Stimulated activated CD4-positive, alpha-beta T cell treated with anti-CD3 and anti-CD28 coated beads, Interleukin-4, amount 100 ng/mL, for 24 hours (primary cell): ENCODE data around the gene SLC4A1.

Experiments
- DNase-seq: peaks from one replicate; pipeline ENCODE4 v3.0.0-alpha.2; 2020

SLC4A1 gene

DNA sequence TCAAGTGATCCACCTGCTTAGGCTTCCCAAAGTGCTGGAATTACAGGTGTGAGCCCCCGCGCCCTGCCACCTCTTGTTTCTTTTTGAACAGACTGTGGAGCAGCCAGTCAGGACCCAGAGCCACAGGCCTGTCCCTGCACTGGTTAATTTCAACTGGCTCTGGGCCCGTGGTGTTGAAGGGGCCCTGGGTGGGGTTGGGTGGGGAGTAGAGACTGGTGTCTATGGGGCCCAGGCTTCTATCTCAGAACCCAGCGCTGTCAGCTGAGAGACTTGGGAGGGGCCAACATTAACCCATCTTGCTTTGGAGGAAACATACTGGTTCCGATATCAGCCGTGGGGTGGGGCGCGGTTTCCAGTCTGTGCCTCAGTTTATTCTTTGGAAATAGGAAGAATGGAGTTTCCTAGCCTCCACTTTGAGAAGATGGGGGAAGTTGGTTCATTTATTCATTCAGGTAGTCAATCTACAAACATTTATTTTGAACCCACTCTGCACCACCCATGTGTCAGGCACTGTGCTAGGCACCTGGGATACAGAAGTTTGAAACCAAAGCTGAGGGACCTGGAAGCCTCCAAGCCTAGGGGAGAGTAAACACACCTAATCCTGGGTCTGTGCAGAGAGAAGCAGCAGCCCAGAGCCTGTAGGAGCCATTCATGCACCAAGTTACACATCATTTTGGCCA is 15.5 kb upstream of the SLC4A1 start:
- no peak for DNase-seq

DNA sequence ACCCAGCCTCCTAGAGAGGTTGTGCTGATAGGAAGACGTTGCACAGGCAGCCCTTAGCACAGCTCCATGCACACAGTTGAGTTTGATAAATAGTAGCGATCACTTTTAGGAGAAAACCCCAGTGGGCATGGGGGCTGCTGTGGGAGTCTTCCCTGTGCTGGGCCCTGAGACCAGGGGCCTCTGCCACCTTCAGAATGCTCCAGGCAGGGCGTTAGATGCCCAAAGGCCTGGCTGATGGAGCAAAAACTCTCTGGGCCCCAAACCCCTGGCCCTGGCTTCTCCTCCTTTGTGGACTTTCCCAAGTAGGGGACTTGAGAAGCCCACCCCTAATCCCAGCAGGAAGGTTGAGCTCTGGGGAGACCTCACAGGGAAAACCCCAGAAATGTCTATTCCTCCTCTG is 14.3 kb upstream of the SLC4A1 start:
- no peak for DNase-seq

DNA sequence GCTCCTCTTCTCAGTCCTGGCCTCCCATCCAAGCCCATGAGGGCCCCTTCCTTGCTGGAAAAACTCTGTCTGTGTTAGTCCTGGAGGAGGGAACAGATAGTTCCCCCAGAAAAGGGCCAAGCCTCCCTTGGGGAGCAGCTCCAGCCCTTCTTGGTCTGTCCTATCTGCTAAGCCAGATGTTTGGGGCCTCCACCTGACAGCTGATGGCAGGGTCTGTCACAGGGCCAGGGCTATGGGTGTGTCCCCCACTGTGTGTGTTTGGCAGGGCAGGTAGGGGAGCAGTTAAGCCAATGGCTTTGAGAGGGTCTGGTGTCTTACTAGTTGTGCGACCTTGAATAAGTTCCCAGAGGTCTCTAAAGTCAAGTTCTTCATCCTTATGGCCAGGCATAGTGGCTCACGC is 13.6 kb upstream of the SLC4A1 start:
- DNase-seq: no peak

DNA sequence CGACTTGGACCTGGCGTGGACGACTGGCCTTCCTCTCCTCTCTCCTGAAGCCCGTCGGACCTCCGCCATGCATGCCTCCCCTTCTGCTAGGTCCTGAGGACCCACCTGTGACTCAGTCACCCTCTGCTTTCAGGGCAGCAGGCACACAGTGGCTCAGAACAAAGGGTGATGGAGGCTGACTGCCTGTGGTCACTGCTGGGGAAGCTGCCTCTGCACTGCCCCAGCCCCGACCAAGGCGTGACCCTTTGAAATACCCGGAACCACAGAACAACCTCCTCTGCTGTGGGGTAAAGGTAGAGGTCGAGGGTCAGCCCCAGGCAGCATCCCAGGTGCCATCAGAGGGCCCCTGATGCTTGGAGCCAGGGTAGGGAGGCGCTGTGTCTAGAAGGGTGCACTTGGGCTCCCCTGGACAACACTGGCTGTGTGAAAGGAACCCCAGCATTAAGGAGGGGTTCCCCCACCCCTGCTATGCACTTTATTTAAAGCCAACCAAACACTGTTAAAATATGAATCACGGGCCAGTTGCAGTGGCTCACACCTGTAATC is 12.5 kb upstream of the SLC4A1 start:
- no peak for DNase-seq

DNA sequence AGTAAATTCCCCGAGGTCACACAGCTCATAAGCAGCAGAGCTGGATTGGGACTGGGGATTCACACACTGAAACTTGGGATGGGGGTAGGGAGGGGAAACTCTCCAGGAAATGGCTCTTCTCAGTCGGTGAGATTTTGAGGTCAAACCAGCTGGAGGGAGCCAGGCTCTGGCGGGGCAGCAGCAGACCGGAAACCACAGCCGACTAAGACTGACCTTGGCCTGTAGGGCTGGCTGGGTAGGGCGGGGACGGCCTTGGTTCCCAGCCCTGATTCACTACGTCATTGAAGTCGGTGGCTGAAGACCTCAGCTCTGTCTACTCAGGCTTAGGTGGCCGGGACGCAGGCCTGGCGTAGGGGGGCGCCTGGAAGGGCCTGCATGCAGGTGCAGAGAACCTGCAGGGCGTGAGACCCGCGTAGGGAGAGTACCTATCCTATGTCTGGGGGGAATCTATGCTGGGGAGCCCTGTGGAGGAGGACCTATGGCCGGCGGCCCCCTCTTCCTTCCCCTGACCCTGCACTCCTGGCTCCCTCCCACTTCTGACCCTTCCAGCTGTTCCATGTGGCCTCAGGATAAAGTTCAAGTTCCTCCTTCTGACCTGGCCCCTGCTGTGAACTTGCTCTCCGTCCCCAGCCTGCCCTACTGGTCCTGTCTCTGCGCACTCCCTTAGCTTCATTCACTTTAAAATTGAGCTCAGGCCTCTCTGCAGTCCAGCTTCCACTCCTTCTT is 11.9 kb upstream of the SLC4A1 start:
- no peak for DNase-seq

DNA sequence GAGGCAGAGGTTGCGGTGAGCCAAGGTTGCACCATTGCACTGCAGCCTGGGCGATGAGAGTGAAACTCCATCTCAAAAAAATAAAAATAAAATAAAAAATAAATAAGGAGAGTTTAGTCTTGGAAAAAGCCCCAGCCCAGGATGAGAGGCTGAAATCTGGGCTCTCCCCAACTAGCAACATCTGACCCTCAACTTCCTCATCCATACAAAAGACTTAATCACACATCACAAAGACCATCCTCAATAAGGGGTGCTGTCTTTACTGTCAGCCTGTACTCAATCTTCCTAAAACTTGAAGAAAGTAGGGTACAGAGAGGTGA is 11.4 kb upstream of the SLC4A1 start:
- DNase-seq: no peak

DNA sequence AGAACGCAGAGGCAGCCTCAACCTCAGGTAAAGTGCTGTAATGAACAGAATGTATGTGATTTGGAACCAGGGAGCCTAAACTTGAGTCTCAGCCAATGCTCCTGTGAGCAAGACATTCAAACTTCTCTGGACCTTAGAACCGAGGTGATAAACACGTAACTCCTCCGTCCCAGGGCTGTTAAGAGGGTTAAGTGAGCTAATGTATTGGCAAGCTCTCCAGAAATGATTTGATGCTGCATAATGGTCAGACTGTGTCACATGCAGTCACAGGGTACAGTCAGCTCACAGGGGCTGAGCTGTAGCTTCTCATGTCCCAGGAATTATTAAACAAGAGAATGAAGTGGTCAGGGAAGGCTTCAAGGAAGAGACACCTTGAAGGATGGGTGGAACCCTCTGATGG is 10.0 kb upstream of the SLC4A1 start:
- no peak for DNase-seq

DNA sequence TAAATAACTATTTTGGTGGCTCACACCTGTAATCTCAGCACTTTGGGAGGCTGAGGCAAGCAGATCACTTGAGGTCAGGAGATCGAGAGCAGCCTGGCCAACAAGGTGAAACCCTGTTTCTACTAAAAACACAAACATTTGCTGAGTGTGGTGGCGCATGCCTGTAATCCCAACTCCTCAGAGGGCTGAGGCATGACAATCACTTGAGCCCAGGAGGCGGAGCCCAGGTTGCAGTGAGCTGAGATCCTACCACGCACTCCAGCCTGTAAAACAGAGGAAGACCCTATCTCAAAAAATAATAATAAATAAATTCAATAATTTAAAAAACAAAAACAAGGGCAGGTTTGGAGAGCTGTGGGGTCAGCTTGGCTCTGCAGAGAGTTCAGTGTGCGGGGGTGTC is 5.7 kb upstream of the SLC4A1 start:
- DNase-seq: no peak

DNA sequence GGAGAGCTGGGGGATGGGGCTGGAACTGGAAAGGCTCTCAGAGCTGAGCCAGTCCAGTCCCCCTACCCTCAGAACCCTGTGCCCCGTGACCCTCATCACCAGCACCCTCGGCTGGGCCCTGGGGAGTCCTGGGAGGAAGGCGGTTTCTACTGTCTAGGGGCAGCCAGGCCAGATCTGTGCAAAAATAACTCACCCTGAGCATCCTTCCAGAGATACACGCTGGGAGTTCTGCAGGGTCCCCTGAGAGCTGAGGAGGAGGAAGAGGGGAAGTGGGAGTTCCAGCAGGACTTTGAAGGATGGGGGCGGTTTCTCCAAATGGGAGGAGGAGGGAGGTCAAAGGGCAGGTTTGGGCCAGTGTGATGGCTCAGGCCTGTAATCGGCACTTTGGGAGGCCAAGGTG is 5.0 kb upstream of the SLC4A1 start:
- no peak for DNase-seq

DNA sequence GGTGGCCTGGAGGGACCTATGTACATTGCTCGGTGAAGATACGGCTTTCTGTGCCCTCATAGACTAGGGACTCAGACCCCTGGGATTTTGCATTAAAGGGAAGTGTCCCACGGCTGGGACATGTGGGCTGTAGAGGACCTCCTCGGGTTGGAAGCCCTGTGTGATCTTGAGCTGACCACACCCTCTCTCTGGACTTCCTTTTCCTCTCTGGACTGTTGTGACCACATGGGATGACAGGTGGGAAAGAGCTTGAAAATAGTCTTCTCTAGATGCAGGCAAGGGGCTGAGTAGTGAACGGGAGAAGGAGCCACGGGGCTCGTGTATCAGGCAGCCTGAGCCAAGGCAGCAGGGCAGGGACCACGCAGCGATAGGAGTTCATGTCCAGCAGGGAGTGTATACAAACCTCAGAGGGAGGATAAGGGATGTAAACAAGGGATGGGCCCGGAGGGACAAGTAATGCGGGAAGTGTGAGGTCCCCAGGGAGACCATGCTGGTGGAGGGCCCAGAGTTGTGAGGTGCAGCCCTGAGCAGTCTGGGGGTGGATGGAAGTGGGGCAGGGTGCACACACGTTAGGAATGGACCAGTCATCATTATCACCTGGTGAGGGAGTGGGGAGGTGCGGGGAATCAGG is 4.5 kb upstream of the SLC4A1 start:
- no peak for DNase-seq

DNA sequence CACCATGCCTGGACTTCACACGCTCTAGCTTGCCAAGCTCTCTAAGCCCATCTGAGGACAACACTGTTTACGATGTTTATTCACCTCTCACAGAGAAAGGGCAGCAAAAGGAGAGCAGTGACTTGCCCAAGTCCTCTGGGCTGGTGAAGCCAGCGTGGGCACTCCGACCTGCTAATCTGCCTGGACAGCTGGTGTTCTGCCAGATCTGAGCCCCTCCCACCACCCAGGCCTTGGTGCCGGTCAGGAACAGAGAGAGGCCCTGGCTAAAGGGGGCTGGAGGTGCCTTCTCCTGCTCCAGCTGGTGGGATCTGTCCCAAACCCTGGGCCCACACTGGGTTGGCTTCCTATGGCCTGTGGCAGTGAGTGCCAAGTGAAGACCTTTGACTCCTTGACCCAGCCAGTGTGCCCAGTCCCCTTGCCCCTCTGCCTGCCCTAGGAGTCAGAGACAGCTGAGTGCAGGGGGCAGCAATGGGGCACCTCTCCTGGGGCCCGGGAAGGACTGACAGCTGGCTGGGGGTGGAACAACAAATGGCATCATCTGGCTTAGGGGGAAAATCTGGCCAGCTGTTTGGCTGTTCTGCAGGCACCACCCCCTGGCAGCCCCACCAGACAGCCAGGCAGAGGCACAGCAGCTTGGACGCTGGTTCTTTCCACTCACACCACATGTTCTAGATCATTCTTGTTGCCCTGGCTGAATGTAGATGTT is 1.8 kb upstream of the SLC4A1 start:
- no peak for DNase-seq

DNA sequence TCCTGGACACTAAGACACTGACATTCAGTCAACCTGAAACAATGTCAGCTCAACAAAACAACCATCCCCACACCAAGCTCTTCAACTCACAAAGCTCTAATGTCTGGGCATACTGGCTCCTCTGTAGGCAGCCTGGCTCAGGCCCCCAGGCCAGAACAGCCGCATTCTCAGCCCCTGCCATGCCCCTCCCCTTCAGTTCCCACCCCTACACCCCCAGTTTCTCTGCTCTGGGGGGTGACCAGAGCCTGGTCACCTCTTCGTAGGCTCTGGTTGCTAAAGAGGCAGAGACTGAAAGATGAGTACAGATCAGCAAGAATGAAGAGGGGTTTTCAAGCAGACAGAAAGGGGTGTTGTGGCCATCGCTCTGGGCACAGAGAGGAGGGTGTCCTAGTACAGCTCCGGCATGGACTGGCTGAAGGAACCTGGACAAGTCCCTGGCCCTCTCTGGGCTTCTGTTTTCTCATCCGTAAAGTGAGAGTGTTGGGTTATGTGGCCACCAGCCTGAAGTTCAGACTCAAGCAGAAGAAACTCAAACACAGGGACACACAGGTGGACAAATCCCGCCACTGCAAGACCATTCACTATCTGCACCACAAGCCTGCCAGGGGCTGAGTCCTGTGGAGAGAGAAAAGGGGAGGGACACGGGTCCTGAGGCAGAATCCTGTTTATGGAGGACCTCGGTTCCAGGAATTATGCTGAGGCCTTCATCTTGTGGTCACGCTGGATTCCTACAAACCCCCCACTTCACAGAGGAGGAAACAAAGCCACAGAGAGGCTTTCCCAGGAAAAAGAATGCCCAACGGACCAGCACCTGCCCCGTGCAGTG is 987 bp upstream of the SLC4A1 start:
- no peak for DNase-seq

DNA sequence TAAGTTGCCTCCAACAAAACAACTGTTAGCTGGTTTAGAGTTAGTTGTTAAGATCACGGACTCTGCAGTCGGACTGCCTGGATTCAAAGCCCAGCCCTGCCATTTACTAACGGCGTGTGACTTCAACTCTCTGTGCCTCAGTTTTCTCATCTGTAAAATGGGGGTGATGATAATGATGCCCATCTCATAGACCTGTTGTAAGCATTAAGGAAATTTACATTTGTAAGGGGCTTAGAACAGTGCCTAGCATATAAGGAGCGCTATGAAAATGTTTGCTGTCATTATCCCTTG is 825 bp downstream of the SLC4A1 start:
- DNase-seq: no peak

DNA sequence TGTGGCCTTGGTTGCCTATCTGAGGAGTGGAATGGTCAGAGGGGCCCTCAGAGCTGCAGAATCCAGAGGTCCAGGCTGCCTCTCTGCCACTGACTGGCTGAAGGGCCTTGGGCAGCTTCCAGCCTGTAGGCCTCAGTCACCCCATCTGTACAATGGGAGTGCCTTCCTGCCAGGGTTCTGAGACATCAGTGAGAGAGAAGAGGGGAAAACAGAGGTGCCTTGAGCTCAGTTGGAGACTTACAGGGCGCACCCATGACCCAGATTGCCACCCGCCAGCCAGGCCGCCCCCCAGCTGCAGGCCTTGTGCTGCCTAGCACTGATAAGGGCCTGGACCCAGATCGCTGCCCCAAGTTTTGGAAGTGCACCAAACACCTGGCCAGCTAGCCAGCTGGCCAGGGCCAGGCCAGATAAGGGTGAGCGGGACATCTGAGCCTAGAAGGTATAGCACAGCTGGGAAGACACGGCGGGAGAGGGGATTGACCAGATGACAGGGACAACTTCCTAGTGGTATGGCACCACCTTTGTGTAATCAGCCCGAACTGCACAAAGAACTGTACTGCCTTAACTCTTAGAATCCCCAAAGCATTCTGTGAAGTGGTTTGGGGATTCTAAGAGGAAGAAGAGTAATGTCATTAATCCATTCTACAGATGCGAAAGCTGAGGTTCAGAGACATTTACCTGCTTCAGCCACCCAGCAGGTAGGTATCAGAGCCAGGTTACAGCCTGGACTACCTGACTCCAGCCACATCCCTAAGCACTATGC is 1.4 kb downstream of the SLC4A1 start:
- DNase-seq: no peak

DNA sequence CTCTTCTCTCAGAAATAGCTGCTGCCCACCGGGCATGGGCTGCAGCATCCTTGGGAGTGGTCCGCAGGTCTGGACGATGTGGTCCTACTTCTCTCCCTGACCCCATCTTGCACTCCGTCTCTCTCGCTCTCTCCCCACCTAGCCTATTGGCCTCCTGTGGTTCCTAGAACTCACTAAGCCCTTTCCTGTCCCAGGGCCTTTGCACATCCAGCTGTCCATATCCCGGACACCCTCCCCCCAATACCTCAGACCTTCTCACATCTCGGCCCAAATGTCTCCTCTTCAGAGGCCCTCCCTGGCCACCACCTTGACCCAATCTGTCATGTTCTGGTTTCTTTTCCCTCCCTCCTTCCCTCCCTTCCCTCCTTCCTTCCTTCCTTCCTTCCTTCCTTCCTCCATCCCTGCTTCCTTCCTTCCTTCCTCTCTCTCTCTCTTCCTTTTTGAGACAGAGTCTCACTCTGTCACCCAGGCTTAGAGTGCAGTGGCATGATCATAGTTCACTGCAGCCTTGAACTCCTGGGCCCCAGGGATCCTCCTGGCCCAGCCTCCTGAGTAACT is 4.5 kb downstream of the SLC4A1 start:
- no peak for DNase-seq

DNA sequence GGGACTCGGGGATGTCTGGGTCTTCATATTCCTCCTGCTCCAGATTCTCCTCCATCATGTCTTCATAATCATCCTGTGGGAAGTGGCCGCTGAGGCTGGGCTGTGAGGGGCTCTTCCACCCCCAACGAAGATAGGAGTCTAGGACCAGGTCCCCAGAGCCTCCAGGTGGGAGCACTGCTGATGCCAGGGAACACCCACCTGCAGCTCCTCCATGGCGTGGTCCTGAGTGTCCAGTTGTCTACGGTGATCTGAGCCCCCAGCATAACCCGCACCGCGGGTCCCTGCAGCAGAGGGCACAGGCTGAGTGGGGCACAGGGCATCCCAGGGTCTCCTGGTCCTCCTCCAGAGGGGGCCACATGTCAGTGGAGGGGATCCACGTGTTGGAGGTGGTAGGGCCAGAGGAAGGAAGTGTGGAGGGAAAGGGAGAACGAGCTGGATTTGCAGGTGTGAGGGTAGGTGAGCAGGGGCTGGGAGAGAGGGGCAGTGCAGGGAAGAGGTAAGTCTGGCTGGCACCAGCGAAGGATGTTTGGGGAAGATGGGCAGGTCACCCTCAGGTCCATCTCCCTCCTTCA is 5.2 kb downstream of the SLC4A1 start:
- no peak for DNase-seq

DNA sequence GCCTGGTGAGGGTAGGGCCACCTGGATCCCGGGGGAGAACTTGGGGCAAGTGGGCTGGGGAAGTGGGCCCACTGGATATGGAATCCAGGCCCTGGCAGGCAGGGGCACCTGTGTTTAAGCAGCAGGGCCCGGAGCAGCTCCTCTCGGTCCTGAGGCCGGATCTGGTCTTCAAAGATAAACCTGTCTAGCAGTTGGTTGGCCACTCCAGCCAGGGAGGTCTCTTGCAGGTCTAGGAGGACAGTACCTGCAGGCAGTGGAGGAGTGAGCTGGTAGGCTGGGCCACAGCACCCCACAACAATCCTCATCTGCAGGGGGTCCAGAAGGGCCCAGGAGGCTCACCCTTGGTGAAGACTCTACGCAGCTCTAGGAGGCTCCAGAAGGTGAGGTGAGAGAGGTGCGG is 7.6 kb downstream of the SLC4A1 start:
- DNase-seq: no peak

DNA sequence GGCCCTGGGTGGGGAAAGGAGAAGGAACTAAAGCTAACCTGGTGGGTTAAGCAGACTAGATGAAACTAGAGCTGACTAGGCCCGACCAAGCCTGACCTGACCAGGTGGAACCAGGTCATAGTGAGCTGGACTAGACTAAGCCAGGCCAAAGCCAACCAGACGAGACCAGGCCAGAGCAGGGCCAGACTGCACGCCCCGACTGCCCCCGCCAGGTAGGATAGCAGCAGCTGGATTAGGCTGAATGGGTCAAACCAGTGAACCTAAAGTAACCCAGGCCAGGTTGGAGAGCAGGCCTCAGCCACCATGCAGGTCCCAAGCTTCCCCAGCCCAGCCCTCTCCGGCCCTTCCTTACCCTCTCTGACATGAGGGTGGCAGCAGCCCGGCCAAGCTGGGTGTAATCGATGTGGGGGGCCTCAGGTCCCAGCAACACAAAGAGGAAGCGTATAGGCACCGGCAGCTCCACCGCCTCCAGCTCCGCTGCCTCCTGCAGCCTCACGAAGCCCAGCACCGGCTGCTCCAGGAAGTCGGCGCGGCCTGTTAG is 9.1 kb downstream of the SLC4A1 start:
- no peak for DNase-seq

DNA sequence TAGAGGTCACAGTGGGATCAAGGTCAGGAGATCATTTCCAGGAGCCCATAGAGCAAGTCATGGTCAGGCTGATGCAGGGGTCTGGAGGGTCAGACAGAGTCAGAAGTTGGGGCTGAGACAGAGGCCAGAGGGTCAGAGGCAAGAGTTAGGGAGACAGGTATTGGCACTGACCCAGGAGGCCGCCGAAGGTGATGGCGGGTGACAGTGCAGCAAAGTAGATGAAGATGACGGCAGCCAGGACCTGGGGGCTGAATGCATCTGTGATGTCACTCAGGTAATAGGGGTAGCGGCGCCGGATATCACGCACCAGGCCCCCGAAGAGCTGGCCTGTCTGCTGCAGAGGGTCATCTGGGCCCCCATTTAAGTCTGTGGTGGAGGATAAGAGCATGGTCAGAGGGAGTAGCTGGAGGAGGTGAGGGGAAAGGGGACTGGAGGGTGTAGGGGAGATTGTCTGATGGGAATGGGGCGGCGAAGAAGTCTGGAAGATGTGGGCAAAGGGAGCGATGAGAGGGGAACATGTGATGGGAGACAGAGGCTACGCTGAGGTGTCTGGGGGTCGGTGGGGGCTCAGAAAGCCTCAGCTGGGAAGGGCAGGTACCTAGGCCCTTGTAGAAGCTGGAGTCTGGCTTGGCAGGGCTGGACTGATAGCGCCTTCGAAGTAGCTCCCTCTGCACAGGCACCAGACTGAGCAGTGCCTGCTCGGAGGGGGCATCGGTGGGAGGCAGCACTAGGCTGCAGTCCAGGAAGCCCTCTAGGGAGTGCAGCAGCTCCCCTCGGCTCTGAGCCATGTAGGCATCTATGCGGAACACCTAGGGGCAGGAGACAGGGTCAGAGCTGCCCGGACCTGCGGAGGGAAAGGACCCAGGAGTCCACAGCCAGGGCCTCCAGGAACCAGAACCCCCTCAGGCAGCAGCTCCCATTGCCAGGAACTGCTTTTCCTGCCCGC is 9.8 kb downstream of the SLC4A1 start:
- DNase-seq: no peak

DNA sequence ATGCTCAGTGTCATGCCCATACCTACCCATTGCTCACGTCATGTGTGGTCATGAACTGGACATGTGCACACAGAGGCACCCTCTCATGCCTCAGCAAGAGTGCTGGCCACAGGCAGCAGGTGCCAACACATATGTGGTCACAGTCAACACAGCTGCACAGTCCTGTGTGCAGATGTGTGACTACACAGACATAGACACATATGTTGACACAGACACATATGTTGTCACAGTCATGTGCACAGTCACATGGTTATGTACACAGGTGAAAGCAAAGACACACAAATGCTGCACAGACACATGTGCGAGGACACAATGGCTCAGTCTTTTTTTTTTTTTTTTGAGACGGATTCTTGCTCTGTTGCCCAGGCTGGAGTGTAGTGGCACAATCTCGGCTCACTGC is 11.3 kb downstream of the SLC4A1 start:
- no peak for DNase-seq
